Cardiac muscle cell (in vitro differentiated cells and primary cell): Measurements from ENCODE around the gene SLC37A1. TPM values are rescaled to one million over a fixed set of nuclear protein-coding genes. Genes with fewer than 3 reads are reported as not detected.

ENCODE experiments used
- DNase-seq, 2 donors: peaks; one replicate each; pipeline versions ENCODE4 v3.0.0 to v3.0.0-alpha.2; 2010 to 2017; ENCODE audit warnings: low read depth in 1 of 2, low spot score in 1 of 2
- H3K27ac ChIP-seq: fragments of 200-600 bp; sonication (generic); 2 replicates; pipeline ENCODE4 v1.5.1; 2016
- H3K27me3 ChIP-seq: fragments of 200-600 bp; sonication (generic); 2 replicates; pipeline ENCODE4 v1.6.0; 2016; ENCODE audit warnings: control low read depth
- H3K36me3 ChIP-seq: fragments of 200-600 bp; sonication (generic); 2 replicates; pipeline ENCODE4 v1.5.1; 2016; ENCODE audit warnings: control low read depth
- H3K4me1 ChIP-seq: fragments of 200-600 bp; sonication (generic); 2 replicates; pipeline ENCODE4 v1.8.1; 2017; ENCODE audit warnings: low read depth, mild to moderate bottlenecking, mixed run types
- H3K4me3 ChIP-seq: fragments of 200-600 bp; sonication (generic); 2 replicates; pipeline ENCODE4 v1.5.1; 2016; ENCODE audit warnings: mild to moderate bottlenecking
- H3K9me3 ChIP-seq: fragments of 200-600 bp; sonication (generic); 2 replicates; pipeline ENCODE4 v1.5.1; 2017; ENCODE audit warnings: low read depth, mild to moderate bottlenecking, control low read depth
- CTCF ChIP-seq: IDR thresholded peaks from 2 replicates; pipeline ENCODE4 v1.5.1; 2012; ENCODE audit warnings: low read depth, mild to moderate bottlenecking, low read length
- polyA plus RNA-seq: library from polyadenylated mRNA; unstranded; fragments of >200 nt; fragmentation: Nextera tagmentation; extraction: Ambion mirVana; gene quantifications from 2 replicates; pipeline ENCODE4 v1.2.1, GENCODE V29; 2016
- total RNA-seq: library from RNA; depleted of rRNA; stranded (reverse); fragments of >200 nt; gene quantifications from 2 replicates; pipeline ENCODE4 v1.2.3, GENCODE V29; 2016

The SLC37A1 gene
- total and polyA plus RNA-seq, 2 experiments from 2014 or later: 3.5 to 8.4 TPM

GRCh38 chr21:42522271-42522670 is 8.6 kb downstream of the SLC37A1 start:
- no peak for TF ChIP-seq CTCF
- peaks cover 25% of the 10 kb centered on the region for H3K4me1 ChIP-seq
- no peaks in the 10 kb centered on the region for H3K9me3 ChIP-seq
- no peaks in the 10 kb centered on the region for H3K27me3 ChIP-seq
- no peaks in the 10 kb centered on the region for H3K36me3 ChIP-seq
- no peak overlapping the region for H3K4me3 ChIP-seq
- no peak overlapping the region for H3K27ac ChIP-seq
- no peak for DNase-seq

GRCh38 chr21:42522771-42523170 is 9.1 kb downstream of the SLC37A1 start:
- Histone ChIP-seq H3K4me3 (no peak overlapping the region), H3K27me3 (no peaks in the 10 kb centered on the region), H3K27ac (no peak overlapping the region), H3K36me3 (no peaks in the 10 kb centered on the region), H3K4me1 (peaks cover 25% of the 10 kb centered on the region), H3K9me3 (no peaks in the 10 kb centered on the region)
- no peak for DNase-seq
- no peak for TF ChIP-seq CTCF

GRCh38 chr21:42523211-42523610 is 9.6 kb downstream of the SLC37A1 start:
- TF ChIP-seq CTCF: no peak
- Histone ChIP-seq H3K27ac (no peak overlapping the region), H3K4me1 (peaks cover 25% of the 10 kb centered on the region), H3K27me3 (no peaks in the 10 kb centered on the region), H3K9me3 (no peaks in the 10 kb centered on the region), H3K4me3 (no peak overlapping the region), H3K36me3 (no peaks in the 10 kb centered on the region)
- DNase-seq: no peak

DNA sequence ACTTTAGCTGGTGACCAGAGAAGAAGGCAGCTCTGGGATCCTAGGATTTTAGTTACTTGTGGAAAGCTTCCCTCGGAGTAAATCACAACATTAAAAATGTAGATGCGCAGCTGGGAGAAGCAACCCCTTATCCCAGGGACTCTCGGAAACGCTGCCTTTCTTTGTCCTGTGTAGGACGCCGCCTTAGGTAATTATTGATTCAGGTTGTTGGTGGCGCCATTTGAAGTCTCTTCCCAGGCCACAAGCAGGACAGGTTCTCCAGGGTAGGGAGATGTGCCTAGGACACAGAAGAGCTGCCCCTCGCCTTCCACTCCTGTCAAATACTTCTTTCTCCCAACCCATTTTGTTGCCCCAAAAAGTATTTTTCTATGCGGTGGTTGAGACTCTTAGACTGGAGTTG is 10.3 kb downstream of the SLC37A1 start:
- H3K36me3 ChIP-seq: no peaks in the 10 kb centered on the region
- DNase-seq: no peak
- H3K9me3 ChIP-seq: no peaks in the 10 kb centered on the region
- H3K4me1 ChIP-seq: peaks cover 22% of the 10 kb centered on the region
- no peak overlapping the region for H3K4me3 ChIP-seq
- no peak for TF ChIP-seq CTCF
- no peaks in the 10 kb centered on the region for H3K27me3 ChIP-seq
- H3K27ac ChIP-seq: no peak overlapping the region

- no peak overlapping the region for H3K27ac ChIP-seq
- H3K36me3 ChIP-seq: no peaks in the 10 kb centered on the region
- H3K9me3 ChIP-seq: no peaks in the 10 kb centered on the region
- DNase-seq: peak in 1 of 2 donors; percentile 33
- no peaks in the 10 kb centered on the region for H3K27me3 ChIP-seq
- no peak for TF ChIP-seq CTCF
- peaks cover 20% of the 10 kb centered on the region for H3K4me1 ChIP-seq
- no peak overlapping the region for H3K4me3 ChIP-seq
These were observed 10.8 kb downstream of the SLC37A1 start for GRCh38 chr21:42524341-42525028.
